GM19238 (cell line): ENCODE measurements around the gene C10orf67.
"Not testable (repeated sequence)": the region's sequence is repeated elsewhere in the genome, so short reads cannot be mapped to it uniquely, and the experiment has no call there.

Experiments
- DNase-seq: peaks from one replicate; pipeline ENCODE4 v3.0.0; 2011; ENCODE audit warnings: low spot score; ENCODE audit not compliant: insufficient read length

C10orf67 gene

GRCh38 chr10:23326544-23327307, 17.9 kb downstream of the C10orf67 start:
- DNase-seq, result no peak

GRCh38 chr10:23325132-23325531, 19.5 kb downstream of the C10orf67 start:
- no peak for DNase-seq

- no peak for DNase-seq
Observed at GRCh38 chr10:23324351-23324750, 20.2 kb downstream of the C10orf67 start.

- no peak for DNase-seq
Observed at GRCh38 chr10:23322082-23322481, 22.5 kb downstream of the C10orf67 start.

- DNase-seq, result no peak
Observed at GRCh38 chr10:23319835-23320234, 24.8 kb downstream of the C10orf67 start.

GRCh38 chr10:23318359-23318758, 26.2 kb downstream of the C10orf67 start:
- DNase-seq, result no peak

- no peak for DNase-seq
Observed at GRCh38 chr10:23317416-23317815, 27.2 kb downstream of the C10orf67 start.

GRCh38 chr10:23316406-23316805, 28.2 kb downstream of the C10orf67 start:
- DNase-seq, result no peak

- no peak for DNase-seq
Observed at GRCh38 chr10:23315966-23316365, 28.6 kb downstream of the C10orf67 start.

- no peak for DNase-seq
Observed at GRCh38 chr10:23314835-23315239, 29.8 kb downstream of the C10orf67 start.

- no peak for DNase-seq
Observed at GRCh38 chr10:23311034-23311433, 33.6 kb downstream of the C10orf67 start.

- DNase-seq, result no peak
Observed at GRCh38 chr10:23310404-23310803, 34.2 kb downstream of the C10orf67 start.

GRCh38 chr10:23299961-23300360, 44.6 kb downstream of the C10orf67 start:
- DNase-seq, result not testable (repeated sequence)

GRCh38 chr10:23294638-23295247, 49.9 kb downstream of the C10orf67 start:
- no peak for DNase-seq

- DNase-seq, result no peak
Observed at GRCh38 chr10:23293973-23294590, 50.5 kb downstream of the C10orf67 start.

GRCh38 chr10:23293145-23293724, 51.4 kb downstream of the C10orf67 start:
- DNase-seq, result peak; percentile 13

- no peak for DNase-seq
Observed at GRCh38 chr10:23291551-23292334, 52.9 kb downstream of the C10orf67 start.

- no peak for DNase-seq
Observed at GRCh38 chr10:23284674-23285335, 59.8 kb downstream of the C10orf67 start.

- DNase-seq, result no peak
Observed at GRCh38 chr10:23284155-23284554, 60.4 kb downstream of the C10orf67 start.

- DNase-seq, result no peak
Observed at GRCh38 chr10:23283680-23284079, 60.9 kb downstream of the C10orf67 start.

GRCh38 chr10:23281044-23281433, 63.6 kb downstream of the C10orf67 start:
- no peak for DNase-seq
